HL-60/S4 treated with retinoic acid at 250 ng/mL for 4 days and 3 days (cell line): ENCODE data around the gene PCYT2.

Experiments
- in situ Hi-C: fragments of 300-500 bp; cut with MboI; formaldehyde crosslinking; loops from 2 replicates; pipeline ENCODE4 v1.7.0; 2022; ENCODE audit warnings: low sequenced_read_pairs

Gene PCYT2

GRCh38 chr17:81944858-81945257 lies 33.7 kb upstream of the PCYT2 start:
- in situ Hi-C loops = no loop called here

- in situ Hi-C loops = no loop called here
These were observed 31.0 kb upstream of the PCYT2 start for GRCh38 chr17:81942167-81942553.

GRCh38 chr17:81941484-81942166 lies 30.4 kb upstream of the PCYT2 start:
- in situ Hi-C loops = no loop called here

- in situ Hi-C loops = no loop called here
These were observed 29.6 kb upstream of the PCYT2 start for GRCh38 chr17:81940538-81941483.

- in situ Hi-C loops = no loop called here
These were observed 28.7 kb upstream of the PCYT2 start for GRCh38 chr17:81939881-81940385.

- in situ Hi-C loops = no loop called here
These were observed 28.0 kb upstream of the PCYT2 start for GRCh38 chr17:81939218-81939617.

- in situ Hi-C loops = no loop called here
These were observed 24.5 kb upstream of the PCYT2 start for GRCh38 chr17:81935709-81936084.

- in situ Hi-C loops = no loop called here
These were observed 23.9 kb upstream of the PCYT2 start for GRCh38 chr17:81934850-81935708.

- in situ Hi-C loops = no loop called here
These were observed 23.0 kb upstream of the PCYT2 start for GRCh38 chr17:81934098-81934757.

GRCh38 chr17:81933178-81933699 lies 22.0 kb upstream of the PCYT2 start:
- in situ Hi-C loops = no loop called here

GRCh38 chr17:81932333-81932983 lies 21.3 kb upstream of the PCYT2 start:
- in situ Hi-C loops = no loop called here

GRCh38 chr17:81931557-81932332 lies 20.5 kb upstream of the PCYT2 start:
- in situ Hi-C loops = no loop called here

- in situ Hi-C loops = no loop called here
These were observed 20.0 kb upstream of the PCYT2 start for GRCh38 chr17:81931189-81931556.

GRCh38 chr17:81930142-81931125 lies 19.2 kb upstream of the PCYT2 start:
- in situ Hi-C loops = no loop called here

GRCh38 chr17:81929253-81930141 lies 18.3 kb upstream of the PCYT2 start:
- in situ Hi-C loops = no loop called here

GRCh38 chr17:81928544-81929252 lies 17.5 kb upstream of the PCYT2 start:
- in situ Hi-C loops = no loop called here
